Renal cortex interstitium (tissue), 11 donors: ENCODE measurements around the gene LRMDA. TPM values are rescaled to one million over a fixed set of nuclear protein-coding genes. Genes with fewer than 3 reads are reported as not detected.

Experiments used
- DNase-seq, 11 donors: peaks; one replicate each; pipeline ENCODE4 v3.0.0-alpha.2; 2013; ENCODE audit warnings: low read depth in 9 of 11, low spot score in 4 of 11; ENCODE audit errors: extremely low read depth in 1 of 11
- polyA plus RNA-seq, 3 donors: library from polyadenylated mRNA; unstranded; fragments of 120-200 nt; gene quantifications; one replicate each; pipeline ENCODE4 v1.2.1, GENCODE V29; 2013; ENCODE audit not compliant: insufficient read length in 3 of 3

The LRMDA gene
- polyA plus RNA-seq, 3 donors: 17.1 to 22.3 (median 21.0) TPM

DNA sequence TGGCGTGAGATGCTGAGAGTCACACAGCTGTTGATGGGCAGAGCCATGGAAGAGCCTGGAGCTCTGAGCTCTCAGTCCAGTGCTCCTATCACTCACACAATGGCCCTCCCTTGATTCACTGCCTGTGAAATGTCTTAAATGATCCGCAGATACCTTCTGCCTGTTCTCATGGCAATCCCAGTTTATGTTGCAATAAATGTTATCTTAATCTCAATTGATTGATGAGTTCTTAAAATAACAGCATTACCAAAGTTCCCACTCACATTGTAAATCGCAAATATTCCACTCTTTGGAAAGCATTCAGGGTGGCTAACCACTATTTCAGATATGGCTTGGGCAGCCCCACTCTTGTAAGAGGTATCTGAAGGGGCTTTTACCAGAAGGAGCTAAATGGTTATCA, 865.5 kb downstream of the LRMDA start:
- no peak for DNase-seq

DNA sequence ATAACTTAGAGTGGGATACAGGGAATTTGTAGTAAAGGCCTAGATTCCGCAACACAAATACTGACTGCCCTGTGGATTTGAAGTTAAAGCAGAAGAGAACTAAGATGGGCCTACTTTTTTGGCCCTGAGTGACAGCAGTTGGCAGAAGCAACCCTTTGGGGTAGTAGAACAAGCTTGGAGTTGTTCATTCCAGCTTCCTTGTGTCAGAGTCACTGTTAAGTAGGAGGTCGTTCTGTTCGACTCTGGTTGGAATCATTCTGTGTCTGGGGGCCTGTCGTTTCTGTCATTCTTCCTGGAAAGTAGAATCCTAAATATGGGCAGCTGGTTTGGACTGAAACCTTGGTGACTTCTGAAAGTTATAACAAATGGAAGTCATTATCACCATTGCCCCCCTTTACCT, 865.9 kb downstream of the LRMDA start:
- no peak for DNase-seq

DNA sequence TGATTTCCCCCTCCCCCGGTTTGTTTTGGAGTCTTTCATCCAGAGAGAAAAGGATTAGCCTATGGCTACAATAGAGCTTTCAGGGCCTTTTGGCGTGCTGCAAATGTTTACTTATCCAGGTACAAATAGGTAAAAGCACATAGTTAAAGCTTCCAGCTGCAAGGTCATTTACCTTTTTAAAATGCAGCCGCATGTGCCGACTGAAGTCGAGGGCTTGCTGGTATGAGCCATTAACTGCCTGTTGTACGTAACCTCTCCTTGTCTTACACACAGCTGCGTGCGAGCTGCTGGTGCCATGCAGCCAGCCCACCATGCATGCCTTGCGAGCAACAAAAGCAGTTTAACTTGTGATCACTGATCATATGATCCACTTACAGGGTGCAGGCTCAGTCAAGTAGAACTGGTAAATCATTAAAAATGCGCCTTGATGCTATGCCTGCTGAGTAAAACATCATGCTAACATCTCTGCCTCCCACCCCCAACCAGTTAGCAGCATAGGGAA, 866.4 kb downstream of the LRMDA start:
- peak in 7 of 11 donors; percentile 53 to 85 (median 77) for DNase-seq

DNA sequence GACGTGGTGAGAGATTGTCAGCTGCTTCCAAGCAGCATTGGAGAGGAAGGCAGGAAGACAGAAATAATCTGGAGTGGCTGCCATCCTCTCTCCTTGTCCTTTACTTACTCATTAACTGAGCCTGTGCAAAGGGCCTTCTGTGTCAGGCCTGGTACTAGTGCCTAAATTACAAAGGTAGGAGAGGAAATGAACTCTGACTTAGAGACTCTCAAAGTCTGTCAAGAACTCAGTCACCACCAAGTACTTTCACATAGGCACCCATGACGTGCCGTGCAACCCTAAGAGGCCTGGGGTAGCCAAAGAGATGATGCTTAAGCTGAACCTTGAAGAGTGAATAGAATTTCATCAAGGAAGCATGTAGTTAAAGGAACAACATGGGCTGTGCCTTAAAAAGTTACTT, 866.9 kb downstream of the LRMDA start:
- DNase-seq: no peak

DNA sequence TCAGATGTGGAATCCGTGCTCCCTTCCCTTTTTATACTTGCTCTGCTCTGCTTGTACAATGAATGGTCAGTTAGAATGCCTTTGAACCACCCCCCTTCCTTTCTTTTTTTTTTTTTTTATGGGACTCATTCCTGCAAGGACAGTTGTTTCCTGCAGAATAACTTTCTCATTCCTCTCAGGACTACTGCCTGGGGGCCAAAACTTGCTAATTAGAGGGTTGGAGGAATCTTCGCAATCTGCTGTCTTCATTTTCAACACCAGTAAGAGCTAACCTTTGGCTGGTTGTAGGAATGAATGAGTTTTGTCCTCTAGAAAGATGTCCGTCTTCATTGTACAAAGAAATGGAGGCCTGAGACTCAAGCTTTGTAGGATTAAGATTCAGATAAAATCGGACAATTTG, 868.1 kb downstream of the LRMDA start:
- DNase-seq: no peak

DNA sequence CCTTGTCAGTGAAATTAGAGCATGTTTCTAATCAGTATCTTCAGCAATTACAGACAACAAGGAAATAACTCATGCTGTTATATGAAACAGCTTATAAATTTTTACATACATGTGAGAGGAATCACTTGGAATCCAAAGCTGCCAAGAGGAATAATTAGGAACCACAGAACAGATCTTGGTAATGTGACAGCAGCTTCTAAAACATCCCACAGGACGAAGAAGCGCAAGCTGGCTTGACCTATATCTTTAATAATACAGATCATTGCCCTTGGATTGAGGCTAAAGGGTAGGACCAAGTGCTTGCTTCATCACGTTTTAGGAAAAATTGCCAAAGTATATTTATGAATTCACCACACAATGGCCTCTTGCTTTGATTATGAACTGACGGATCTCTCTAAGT, 869.8 kb downstream of the LRMDA start:
- no peak for DNase-seq

DNA sequence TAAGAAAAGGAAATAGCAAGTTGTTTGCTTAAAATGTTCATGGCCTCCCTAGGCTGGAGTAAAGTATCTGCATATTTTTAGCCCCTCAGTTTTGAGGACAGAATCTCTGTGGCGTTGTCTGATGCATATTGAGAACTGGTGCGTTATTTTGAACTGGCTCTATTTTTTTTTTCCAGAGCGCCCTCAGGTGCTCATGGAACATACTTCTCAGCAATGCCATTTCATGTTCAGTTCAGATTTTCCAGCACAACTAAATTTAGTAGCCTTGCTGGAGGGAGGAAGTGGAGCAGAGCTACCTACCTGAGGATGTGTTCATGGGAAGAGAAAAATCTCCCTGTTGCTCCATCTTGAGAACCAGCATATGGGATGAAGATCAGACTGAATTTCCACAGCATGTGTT, 870.5 kb downstream of the LRMDA start:
- no peak for DNase-seq

DNA sequence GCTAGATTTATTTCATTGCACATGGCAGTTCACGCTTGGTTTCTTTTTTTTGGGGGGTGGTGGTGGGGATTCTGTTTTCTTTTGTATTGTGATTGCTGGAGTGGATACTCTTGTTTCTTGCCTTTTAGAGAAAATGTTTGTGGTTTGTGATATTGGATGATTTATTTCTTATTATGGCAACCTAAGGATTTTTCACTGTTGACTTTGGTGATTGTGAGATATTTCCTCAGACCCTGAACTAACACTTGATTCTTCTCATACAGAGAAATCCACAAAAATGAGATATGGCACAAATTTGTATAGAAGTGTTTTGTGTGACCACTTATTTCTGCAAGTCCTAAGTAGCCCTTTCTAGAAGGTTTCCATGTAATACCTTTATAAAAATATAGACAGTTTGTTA, 871.1 kb downstream of the LRMDA start:
- no peak for DNase-seq

DNA sequence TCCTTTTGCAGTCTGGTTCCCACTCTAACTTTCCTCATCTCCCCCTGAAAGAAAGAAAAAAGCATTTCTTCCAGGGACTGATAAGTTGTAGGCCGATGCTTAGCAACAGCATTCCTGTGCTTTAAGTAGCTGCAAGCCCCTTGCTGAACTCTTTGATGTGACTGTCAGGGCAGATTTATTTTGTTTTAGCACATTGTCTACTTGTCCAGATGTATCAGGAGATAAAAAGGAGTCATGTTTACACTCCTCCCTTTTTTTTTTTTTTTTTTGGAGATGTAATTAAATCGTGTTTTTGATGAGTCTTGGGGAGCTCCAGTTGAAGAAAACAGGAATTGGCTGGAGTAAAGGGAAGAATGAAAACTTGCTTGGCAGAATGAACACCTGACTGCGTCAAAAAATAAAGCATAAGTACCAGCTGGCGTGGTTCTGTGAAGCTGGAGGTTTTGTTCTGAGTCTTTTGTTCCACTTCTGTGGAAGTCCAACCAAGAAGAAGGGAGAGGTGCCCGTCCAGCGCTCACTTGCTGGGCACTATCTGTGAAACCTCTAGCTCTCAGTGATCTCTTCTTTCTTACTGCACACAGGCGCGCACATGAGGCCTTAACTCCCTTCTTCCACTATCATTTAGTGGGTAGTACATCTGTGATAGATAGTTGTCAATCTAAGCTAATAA, 871.7 kb downstream of the LRMDA start:
- DNase-seq: peak in 9 of 11 donors; percentile 73 to 92 (median 88)

DNA sequence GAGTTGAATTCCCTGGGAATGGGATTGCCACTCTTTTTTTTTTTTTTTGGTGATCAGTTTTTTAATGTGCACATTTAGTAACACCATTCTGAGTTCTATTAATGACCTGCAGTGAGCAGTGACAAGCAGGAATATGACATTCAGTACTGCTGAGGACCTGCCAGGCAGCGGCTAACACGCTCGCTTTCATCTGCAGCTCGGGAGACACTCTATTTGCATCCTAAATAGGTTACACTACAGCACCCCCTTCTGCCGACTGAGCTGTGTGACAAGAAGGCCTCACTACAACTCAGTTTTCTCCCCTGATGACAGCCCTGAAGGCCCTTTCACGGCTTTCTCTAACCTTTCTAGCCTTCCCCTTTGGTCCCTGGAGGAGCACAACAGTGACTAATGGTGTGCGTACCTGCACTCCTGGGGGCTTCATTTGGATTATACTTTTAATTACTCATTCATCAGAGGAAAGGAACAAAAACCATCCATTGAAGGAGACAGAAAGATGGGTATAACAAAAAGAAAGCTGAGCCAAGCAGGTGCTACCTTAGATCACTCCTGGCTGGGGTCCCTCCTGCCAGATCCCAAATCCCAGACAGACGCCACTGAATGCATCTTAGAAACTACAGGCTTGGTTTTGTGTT, 872.4 kb downstream of the LRMDA start:
- peak in 9 of 11 donors; percentile 64 to 90 (median 79) for DNase-seq

DNA sequence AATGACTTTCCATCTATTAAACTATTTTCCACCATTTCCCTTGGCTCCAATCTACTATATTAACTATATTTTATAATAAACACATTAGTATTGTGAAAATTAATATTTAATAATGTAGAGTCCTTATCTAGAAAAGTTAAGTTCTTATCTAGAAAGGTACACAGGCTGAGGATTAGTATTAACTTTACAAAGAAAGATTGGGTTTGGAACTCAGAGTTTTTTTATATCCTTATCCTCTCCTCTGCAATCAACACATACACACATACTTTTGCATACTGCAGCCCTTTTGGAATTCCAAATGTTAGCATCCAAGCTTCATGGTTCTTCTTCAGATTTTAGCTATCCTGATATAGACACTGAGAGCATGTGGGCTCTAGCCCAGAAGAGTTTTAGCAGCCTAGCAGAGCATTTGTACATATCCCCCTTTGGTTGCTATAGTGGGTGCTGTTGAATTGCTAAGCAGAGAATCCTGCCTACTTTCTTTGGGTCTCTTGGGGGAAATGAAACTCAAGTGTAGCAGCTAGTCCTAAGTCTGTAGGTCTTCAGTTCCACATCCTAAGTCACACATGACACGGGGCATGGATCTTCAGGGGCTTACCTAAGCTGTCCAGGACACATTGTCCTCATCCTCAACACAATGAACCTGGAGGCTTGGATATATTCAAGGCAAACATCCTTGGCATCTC, 874.6 kb downstream of the LRMDA start:
- no peak for DNase-seq

DNA sequence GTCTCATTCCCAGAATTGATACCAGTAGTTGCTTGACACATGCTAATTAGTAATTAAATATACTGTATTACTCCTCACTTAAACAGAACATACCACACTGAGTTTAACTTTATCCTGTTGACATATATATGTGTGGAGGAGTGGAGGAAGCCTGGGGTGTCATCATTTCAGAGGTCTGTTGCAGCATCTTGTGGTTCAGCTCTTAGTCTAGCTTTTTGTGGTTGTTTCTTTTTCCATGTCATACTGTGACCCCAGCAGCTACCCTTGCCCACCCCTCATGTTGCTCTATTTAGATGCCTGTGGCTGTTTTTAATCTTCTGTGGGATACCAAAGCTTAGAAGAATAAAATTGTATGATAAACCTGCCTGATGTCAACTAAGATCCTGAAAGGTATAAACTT, 875.4 kb downstream of the LRMDA start:
- no peak for DNase-seq

DNA sequence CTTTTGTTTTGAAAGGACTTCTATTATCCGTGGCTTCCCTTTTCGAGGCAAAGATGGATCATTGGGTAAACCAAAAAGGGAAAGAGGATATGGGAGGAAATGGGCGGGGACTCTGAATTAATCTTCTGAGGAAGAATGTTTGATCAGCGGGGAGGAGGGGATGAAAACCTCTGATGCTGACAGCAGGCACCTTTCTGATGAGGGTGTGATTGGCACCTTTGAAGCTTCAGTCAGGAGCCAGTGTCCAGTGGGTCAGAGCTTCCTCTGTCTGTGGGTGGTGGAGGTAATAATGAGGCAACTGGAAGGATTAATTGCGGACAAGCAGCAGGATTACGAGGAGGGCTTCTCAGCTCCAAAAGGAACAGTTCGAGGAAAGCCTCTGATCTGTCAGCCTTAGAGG, 877.6 kb downstream of the LRMDA start:
- DNase-seq: no peak

DNA sequence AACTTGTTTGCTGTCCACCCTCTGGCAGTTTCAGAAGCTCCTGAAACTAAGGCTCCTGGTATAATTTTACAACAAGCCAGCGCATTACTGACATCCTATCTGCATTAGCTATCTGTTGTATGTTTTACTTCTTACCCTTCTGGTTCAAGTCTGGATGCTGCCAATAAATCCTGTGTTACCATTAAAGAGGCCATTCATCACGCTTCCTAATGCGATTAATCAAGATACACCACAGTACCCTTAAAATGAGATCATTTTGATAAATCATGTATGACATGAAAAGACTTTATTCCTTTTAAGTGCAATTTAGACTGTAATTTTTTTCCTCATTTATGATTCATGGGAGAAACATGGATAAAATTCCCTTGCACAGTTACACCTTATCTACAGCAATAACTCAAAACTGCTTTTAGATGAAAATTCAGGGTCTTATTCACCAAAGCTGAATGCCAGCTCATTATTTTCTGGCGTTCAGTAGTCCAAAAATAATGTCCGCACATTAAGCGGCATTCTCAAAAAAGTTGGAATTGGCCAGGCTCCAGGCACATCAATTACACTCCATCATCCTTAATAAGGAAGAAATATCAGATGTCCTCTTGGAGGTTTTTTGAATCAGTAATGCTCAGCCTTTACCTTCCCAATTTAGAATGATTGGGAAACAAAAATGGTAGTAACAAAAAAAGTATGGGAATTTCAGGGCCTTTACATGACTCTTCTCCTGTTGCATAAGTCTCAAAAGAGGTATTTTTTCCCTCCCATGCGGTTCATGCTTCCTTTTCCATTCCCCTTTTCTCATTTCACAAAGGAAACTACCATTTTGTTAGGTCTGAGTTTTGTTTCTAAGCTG, 878.5 kb downstream of the LRMDA start:
- no peak for DNase-seq

DNA sequence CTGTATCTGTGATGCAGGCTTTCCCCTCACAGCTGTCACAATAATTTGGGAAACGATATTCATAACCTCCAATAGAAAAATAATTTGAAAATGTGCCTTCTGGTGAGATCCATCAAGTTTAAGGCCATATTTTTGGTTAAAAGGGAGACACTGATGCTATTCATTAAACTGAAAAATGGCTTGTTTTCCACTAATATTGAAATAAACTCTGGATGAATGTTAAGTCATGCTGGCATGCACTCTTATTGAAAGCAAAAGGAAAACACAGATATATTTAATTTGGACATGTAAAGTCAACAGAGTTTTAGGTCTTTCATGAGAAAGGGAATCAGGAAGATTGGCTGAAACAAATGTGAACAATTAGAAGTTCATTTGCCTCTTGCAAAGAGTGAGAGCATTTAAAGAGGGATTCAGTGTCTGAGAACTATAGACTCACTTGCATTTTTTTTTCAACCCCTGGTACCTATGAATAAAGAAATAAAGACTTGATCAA, 879.2 kb downstream of the LRMDA start:
- no peak for DNase-seq

DNA sequence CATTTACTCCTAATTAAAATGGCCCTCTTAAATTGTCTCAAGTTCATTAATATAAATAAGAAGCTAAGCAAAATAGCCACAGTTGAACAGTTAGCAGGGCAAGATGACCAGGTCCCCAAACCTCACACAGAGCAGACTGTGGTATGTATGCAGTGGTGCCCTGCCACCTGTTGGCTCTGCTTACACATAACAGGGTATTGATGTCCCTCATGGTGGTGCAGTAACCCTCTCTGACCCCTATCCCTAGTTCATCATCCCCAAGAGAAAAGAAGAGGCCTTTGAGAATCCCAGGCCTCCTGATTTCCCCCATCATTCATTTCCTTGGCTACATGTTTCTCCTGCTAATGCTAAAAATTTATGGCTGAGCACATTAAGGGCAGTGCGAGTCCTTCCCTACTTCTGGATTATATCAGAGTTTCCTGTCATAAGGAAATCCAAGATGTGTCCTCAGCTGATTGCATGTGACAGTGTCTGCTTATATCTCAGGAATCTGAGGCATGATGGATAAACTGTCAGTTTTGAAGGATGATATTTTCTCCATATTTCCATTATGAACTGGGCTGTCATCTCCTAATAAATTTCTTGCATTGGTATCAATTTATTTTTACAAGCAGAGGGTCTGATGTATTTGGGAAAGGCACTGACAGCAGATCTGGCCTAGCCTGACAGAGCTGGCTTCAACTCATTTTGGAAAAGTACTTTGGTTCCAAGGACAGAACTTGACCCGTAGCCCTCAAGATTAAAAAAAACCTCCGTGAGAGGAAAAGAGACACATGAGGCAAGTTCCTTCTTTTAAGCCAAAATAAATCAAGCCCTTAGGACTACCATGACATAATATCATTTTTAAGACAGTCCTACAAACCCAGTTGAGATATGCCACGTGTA, 880.6 kb downstream of the LRMDA start:
- DNase-seq: no peak

DNA sequence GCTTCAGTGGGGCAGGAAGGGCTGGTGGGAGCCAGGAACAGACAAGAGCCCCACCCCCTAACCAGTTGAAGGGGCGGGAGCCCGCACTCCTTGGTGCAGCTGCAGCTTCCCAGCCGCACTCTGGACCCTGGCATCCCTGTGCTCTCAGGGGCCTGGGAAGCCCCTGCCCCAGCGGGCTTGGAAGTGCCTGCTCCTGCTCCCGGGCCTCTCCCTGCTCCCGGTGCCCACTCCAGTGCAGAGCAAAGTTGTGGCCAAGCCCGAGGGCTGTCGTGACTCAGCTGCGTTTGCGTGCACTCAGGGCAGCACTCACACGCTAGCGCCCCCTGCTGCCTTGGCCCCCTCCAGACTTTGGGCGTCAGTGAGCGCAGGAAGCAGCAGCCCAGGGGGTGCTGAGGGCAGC, 883.8 kb downstream of the LRMDA start:
- no peak for DNase-seq

DNA sequence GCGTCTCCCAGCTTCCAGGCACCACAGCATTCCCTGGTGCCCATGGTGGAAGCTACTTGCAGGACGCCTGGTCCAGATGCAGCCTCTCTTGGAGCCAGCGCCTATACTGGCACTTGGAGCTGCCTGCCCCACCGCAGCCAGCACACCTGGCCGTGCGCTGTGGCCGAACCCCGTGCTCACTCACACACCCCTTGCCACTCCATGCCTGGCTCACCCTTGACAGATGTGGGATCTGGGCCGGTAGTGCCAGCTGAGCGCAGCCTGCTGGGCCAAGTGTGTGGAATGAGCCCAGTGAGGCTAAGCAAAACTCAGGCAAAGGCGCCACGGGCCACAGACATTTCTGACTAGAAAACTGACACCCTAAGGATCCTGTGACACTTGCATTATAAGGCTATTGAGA, 884.8 kb downstream of the LRMDA start:
- no peak for DNase-seq
